Panc1 (cell line): ENCODE measurements around the gene ARRDC5. TPM values are rescaled to one million over a fixed set of nuclear protein-coding genes. Genes with fewer than 3 reads are reported as not detected.
"Not testable (repeated sequence)": the region's sequence is repeated elsewhere in the genome, so short reads cannot be mapped to it uniquely, and the experiment has no call there.

Experiments
- ATAC-seq: fragments of 200-7000 bp; cut with Tn5 transposase; 2 replicates; pipeline ENCODE4 v1.9.1; 2020; ENCODE audit warnings: mild to moderate bottlenecking, moderate library complexity
- Bru-seq: library from RNA; stranded (reverse); fragments of 400-500 nt; gene quantifications from one replicate; lab custom pipeline; 2021; lab: Mats Ljungman, UMichigan
- BruChase-seq, 2 experiments: library from RNA; stranded (reverse); fragments of 400-500 nt; gene quantifications; one replicate each; lab custom pipeline; 2021; lab: Mats Ljungman, UMichigan
- BruUV-seq: library from RNA; stranded (reverse); fragments of 400-500 nt; replicated peaks from 2 replicates; lab custom pipeline; 2021; lab: Mats Ljungman, UMichigan
- CTCF ChIA-PET: fragments of 300-600 bp; sonication (Branson Sonifier 250); formaldehyde crosslinking; loops from one replicate; lab custom pipeline; 2022; ENCODE audit warnings: antibody characterized with exemption; lab: Charles Lee
- POLR2A ChIA-PET: fragments of 300-600 bp; sonication (Branson Sonifier 250); formaldehyde crosslinking; loops from one replicate; lab custom pipeline; 2022; ENCODE audit warnings: antibody characterized with exemption; lab: Charles Lee
- DNase-seq: peaks from one replicate; pipeline ENCODE4 v3.0.0-alpha.2; 2010; ENCODE audit warnings: low read depth, low spot score
- H3K27ac ChIP-seq: 2 replicates; pipeline ENCODE4 v1.5.1; 2011; ENCODE audit warnings: mild to moderate bottlenecking, low read length, inconsistent platforms
- H3K27me3 ChIP-seq: fragments of 200-500 bp; sonication (Bioruptor generic); 2 replicates; pipeline ENCODE4 v1.6.0; 2014; ENCODE audit warnings: low read length, inconsistent platforms; ENCODE audit not compliant: control insufficient read depth, insufficient read depth
- H3K36me3 ChIP-seq: fragments of 200-500 bp; sonication (Bioruptor generic); 2 replicates; pipeline ENCODE4 v1.5.1; 2014; ENCODE audit warnings: inconsistent platforms, mild to moderate bottlenecking, low read length, moderate library complexity; ENCODE audit not compliant: control insufficient read depth, insufficient read depth
- H3K4me1 ChIP-seq: 2 replicates; pipeline ENCODE4 v1.5.1; 2011; ENCODE audit warnings: inconsistent platforms, mild to moderate bottlenecking, low read length, moderate library complexity; ENCODE audit not compliant: control insufficient read depth, insufficient read depth
- H3K4me3 ChIP-seq, 2 experiments: 2 replicates each; pipeline ENCODE4 v1.5.1; 2011 to 2012; ENCODE audit warnings: low read depth in 2 of 2, low read length in 2 of 2, mild to moderate bottlenecking in 2 of 2, inconsistent platforms in 1 of 2, moderate library complexity in 1 of 2
- H3K9me3 ChIP-seq: fragments of 200-500 bp; sonication (Bioruptor generic); 2 replicates; pipeline ENCODE4 v1.5.1; 2014; ENCODE audit warnings: low read depth, mild to moderate bottlenecking, inconsistent platforms, low read length, moderate library complexity; ENCODE audit not compliant: control insufficient read depth, insufficient read depth
- CTCF ChIP-seq: fragments of 450-650 bp; IDR thresholded peaks from 2 replicates; pipeline ENCODE4 v1.5.1; 2017; ENCODE audit warnings: mild to moderate bottlenecking
- POLR2AphosphoS5 ChIP-seq: IDR thresholded peaks from 2 replicates; pipeline ENCODE4 v1.6.1; 2012; ENCODE audit warnings: mild to moderate bottlenecking, low read depth, low read length, moderate library complexity
- SIN3A ChIP-seq: IDR thresholded peaks from 2 replicates; pipeline ENCODE4 v1.6.1; 2012; ENCODE audit warnings: low read depth, mild to moderate bottlenecking, low read length, moderate library complexity, borderline replicate concordance; ENCODE audit not compliant: insufficient read depth
- TCF7L2 ChIP-seq: IDR thresholded peaks from 2 replicates; pipeline ENCODE4 v1.6.1; 2011; ENCODE audit warnings: mild to moderate bottlenecking, low read depth, low read length, inconsistent platforms
- in situ Hi-C: cut with HindIII; loops from 2 replicates; pipeline ENCODE4 v1.10.0; 2016; ENCODE audit warnings: low sequenced_read_pairs, low pct_unique_long_range_greater_than_20kb
- intact Hi-C: fragments of 100-400 bp; cut with micrococcal nuclease; formaldehyde crosslinking; loops from one replicate; pipeline ENCODE4 v1.10.0; 2022; ENCODE audit not compliant: unreplicated experiment
- long read RNA-seq: library from polyadenylated mRNA; unstranded; transcript quantifications from one replicate; pipeline ENCODE4 v2.0.0, GENCODE V29; 2021; ENCODE audit not compliant: unreplicated experiment
- polyA plus RNA-seq: library from polyadenylated mRNA; unstranded; fragments of >200 nt; gene quantifications from one replicate; pipeline ENCODE4 v1.2.1, GENCODE V29; 2012; ENCODE audit warnings: missing spikeins; ENCODE audit not compliant: insufficient read length
- total RNA-seq: library from RNA; stranded (reverse); gene quantifications from one replicate; pipeline ENCODE4 v1.2.1, GENCODE V29; 2021; ENCODE audit not compliant: unreplicated experiment
- TF ChIP-seq, protein P1 (sequence below), 2 experiments: IDR thresholded peaks; 2 replicates each; pipeline ENCODE4 v1.6.1; 2011 to 2012; ENCODE audit warnings: low read depth in 2 of 2, control low read depth in 1 of 2, low read length in 1 of 2, mild to moderate bottlenecking in 1 of 2, moderate library complexity in 1 of 2; ENCODE audit not compliant: insufficient read depth in 1 of 2

Gene ARRDC5
- not detected for total RNA-seq
- polyA plus RNA-seq = not detected
- percentile 7 among the genes with signal in this experiment for Bru-seq, nascent RNA
- percentile 10 among the genes with signal in this experiment for BruChase-seq, experiment 1, labeled RNA remaining after a 2-hour chase
- BruChase-seq, experiment 2, labeled RNA remaining after a 6-hour chase = not detected
- long read RNA-seq = 0 reads

DNA sequence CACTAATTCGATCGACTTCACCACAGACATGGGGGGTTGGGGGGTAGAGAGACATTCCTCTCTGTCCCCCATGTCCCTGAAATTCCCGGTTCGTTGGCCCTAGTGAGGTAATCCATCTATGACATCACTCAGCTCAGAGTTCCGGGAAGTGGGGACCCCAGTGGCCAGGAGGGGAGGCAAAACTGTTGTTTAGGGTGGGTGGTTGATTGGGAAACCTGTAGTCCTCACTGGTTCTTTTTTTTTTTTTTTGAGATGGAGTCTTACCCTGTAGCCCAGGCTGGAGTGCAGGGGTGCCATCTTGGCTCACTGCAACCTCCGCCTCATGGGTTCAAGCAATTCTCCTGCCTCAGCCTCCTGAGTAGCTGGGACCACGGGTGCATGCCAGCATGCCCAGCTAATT is at the start of gene ARRDC5:
TSS of gene ARRDC5 (minus strand) at position 101 of the 400 bp plus-strand sequence. CDS start at position 30, 71 bp downstream.
- Histone ChIP-seq H3K4me1 (no peaks in the 10 kb centered on the region), H3K27me3 (no peaks in the 10 kb centered on the region), H3K4me3 (no peak within 1 kb of the TSS), H3K9me3 (no peaks in the 10 kb centered on the region), H3K36me3 (no peaks in the 10 kb centered on the region), H3K27ac (no peak within 1 kb of the TSS)
- intact Hi-C loops = no loop called here
- BruUV-seq = no TSS peak
- ATAC-seq (no peak), DNase-seq (no peak)
- in situ Hi-C loops = no loop called here
- POLR2A ChIA-PET = no interaction called here
- CTCF ChIA-PET = no interaction called here
- TF ChIP-seq CTCF (no peak), SIN3A (no peak), TCF7L2 (no peak), POLR2AphosphoS5 (no peak)
- TF ChIP-seq, protein P1, sequence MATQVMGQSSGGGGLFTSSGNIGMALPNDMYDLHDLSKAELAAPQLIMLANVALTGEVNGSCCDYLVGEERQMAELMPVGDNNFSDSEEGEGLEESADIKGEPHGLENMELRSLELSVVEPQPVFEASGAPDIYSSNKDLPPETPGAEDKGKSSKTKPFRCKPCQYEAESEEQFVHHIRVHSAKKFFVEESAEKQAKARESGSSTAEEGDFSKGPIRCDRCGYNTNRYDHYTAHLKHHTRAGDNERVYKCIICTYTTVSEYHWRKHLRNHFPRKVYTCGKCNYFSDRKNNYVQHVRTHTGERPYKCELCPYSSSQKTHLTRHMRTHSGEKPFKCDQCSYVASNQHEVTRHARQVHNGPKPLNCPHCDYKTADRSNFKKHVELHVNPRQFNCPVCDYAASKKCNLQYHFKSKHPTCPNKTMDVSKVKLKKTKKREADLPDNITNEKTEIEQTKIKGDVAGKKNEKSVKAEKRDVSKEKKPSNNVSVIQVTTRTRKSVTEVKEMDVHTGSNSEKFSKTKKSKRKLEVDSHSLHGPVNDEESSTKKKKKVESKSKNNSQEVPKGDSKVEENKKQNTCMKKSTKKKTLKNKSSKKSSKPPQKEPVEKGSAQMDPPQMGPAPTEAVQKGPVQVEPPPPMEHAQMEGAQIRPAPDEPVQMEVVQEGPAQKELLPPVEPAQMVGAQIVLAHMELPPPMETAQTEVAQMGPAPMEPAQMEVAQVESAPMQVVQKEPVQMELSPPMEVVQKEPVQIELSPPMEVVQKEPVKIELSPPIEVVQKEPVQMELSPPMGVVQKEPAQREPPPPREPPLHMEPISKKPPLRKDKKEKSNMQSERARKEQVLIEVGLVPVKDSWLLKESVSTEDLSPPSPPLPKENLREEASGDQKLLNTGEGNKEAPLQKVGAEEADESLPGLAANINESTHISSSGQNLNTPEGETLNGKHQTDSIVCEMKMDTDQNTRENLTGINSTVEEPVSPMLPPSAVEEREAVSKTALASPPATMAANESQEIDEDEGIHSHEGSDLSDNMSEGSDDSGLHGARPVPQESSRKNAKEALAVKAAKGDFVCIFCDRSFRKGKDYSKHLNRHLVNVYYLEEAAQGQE (IDR thresholded peaks at IDR 0.05; ENCODE audit: insufficient read depth in 1 of 2, low read depth in 2 of 2, low read length in 1 of 2) = no peak

- CTCF ChIA-PET = no interaction called here
- in situ Hi-C loops (no loop called here), intact Hi-C loops (no loop called here)
- Histone ChIP-seq H3K27me3 (no peaks in the 10 kb centered on the region), H3K36me3 (peaks cover 5% of the 10 kb centered on the region; the same call in 1 of the 2 replicates), H3K4me3 (no peak overlapping the region), H3K9me3 (no peaks in the 10 kb centered on the region), H3K4me1 (no peaks in the 10 kb centered on the region), H3K27ac (no peak overlapping the region)
- POLR2A ChIA-PET = interaction anchor here (0.7 kb wide), 1 partner anchor 220 kb away, joined by 7 read pairs; no protein-coding TSS in a partner anchor
- ATAC-seq = no peak
- BruUV-seq = no TSS peak
- no peak for DNase-seq
- TF ChIP-seq CTCF (no peak), SIN3A (no peak), POLR2AphosphoS5 (no peak), TCF7L2 (no peak)
- TF ChIP-seq, protein P1 (IDR thresholded peaks at IDR 0.05; ENCODE audit: insufficient read depth in 1 of 2, low read depth in 2 of 2, low read length in 1 of 2) = no peak
Observed at GRCh38 chr19:4951656-4952055, 49.0 kb upstream of the ARRDC5 start.

- intact Hi-C loops, POLR2A ChIA-PET, H3K27me3 ChIP-seq, in situ Hi-C loops, ATAC-seq, H3K36me3 ChIP-seq, CTCF ChIA-PET, H3K27ac ChIP-seq, H3K4me1 ChIP-seq, H3K4me3 ChIP-seq, BruUV-seq, DNase-seq, H3K9me3 ChIP-seq: not testable (repeated sequence)
Observed at GRCh38 chr19:4950650-4951049, 48.0 kb upstream of the ARRDC5 start.
